ENCODE data around the gene KRTAP5-4. TPM values are rescaled to one million over a fixed set of nuclear protein-coding genes. Genes with fewer than 3 reads are reported as not detected.
A peak's percentile ranks its signal among the peaks of the same experiment; 100 is the strongest.

The KRTAP5-4 gene
- total and polyA plus RNA-seq, 7 experiments from 2014 or later: not detected

- H3K4me3 Mint-ChIP-seq: peak overlapping the region in 1 of 10 donors; percentile 13
- Histone ChIP-seq H3K27ac (ENCODE audit: low read depth, low read length) (no peak overlapping the region), H3K9me3 (ENCODE audit: control insufficient read depth in 2 of 3, low read length in 3 of 3) (no peaks in the 10 kb centered on the region), H3K4me3 (ENCODE audit: low read length) (no peak overlapping the region), H3K27me3 (ENCODE audit: control insufficient read depth in 2 of 2, insufficient read depth in 2 of 2, low read length in 2 of 2) (no peaks in the 10 kb centered on the region), H3K4me1 (ENCODE audit: control insufficient read depth in 2 of 2, insufficient read depth in 2 of 2, low read length in 2 of 2) (no peaks in the 10 kb centered on the region), H3K36me3 (ENCODE audit: control insufficient read depth in 2 of 3, insufficient read depth in 3 of 3, low read length in 3 of 3) (no peaks in the 10 kb centered on the region)
- H3K27ac Mint-ChIP-seq: no peak overlapping the region
- DNase-seq (no peak), ATAC-seq (no peak)
- ChIA-PET CTCF (interaction anchor here (0.6 to 6.2 kb wide), 13 partner anchors 13 to 498 kb away, joined by 3 to 46 read pairs (median 4); partner anchors contain the start of gene SYT8), POLR2A (no interaction called here)
- peaks cover 0 to 22% (median 16%) of the 10 kb centered on the region in 5 donors for H3K27me3 Mint-ChIP-seq
- peaks cover 0 to 8% (median 0%) of the 10 kb centered on the region in 7 donors for H3K4me1 Mint-ChIP-seq
- peaks cover 0 to 1% (median 0%) of the 10 kb centered on the region in 11 donors for H3K9me3 Mint-ChIP-seq
- intact Hi-C loops (cut with micrococcal nuclease): loop anchor here in 1 of 2 donors (2.0 to 5.0 kb wide), 2 partner anchors 39 to 503 kb away; no protein-coding TSS in a partner anchor
- no peaks in the 10 kb centered on the region for H3K36me3 Mint-ChIP-seq
Observed at GRCh38 chr11:1653541-1654387, 31.8 kb upstream of the KRTAP5-4 start.

GRCh38 chr11:1652771-1653540 is 31.0 kb upstream of the KRTAP5-4 start:
- H3K9me3 Mint-ChIP-seq: peaks cover 0 to 1% (median 0%) of the 10 kb centered on the region in 11 donors
- H3K4me1 Mint-ChIP-seq: peaks cover 0 to 4% (median 0%) of the 10 kb centered on the region in 7 donors
- no peaks in the 10 kb centered on the region for H3K4me1 ChIP-seq (ENCODE audit: control insufficient read depth in 2 of 2, insufficient read depth in 2 of 2, low read length in 2 of 2)
- no peak overlapping the region for H3K27ac Mint-ChIP-seq
- H3K27me3 ChIP-seq (ENCODE audit: control insufficient read depth in 2 of 2, insufficient read depth in 2 of 2, low read length in 2 of 2): no peaks in the 10 kb centered on the region
- no peak overlapping the region for H3K4me3 ChIP-seq (ENCODE audit: low read length)
- POLR2A ChIA-PET: interaction anchor here (0.6 to 0.7 kb wide), 2 partner anchors 14 to 231 kb away, joined by 3 read pairs; no protein-coding TSS in a partner anchor
- no peak overlapping the region for H3K27ac ChIP-seq (ENCODE audit: low read depth, low read length)
- peaks cover 0 to 19% (median 16%) of the 10 kb centered on the region in 5 donors for H3K27me3 Mint-ChIP-seq
- CTCF ChIA-PET: interaction anchor here (0.6 to 6.2 kb wide), 24 partner anchors 12 to 1469 kb away, joined by 3 to 46 read pairs (median 4); partner anchors contain the start of gene SYT8
- H3K36me3 ChIP-seq (ENCODE audit: control insufficient read depth in 2 of 3, insufficient read depth in 3 of 3, low read length in 3 of 3): no peaks in the 10 kb centered on the region
- no peaks in the 10 kb centered on the region for H3K36me3 Mint-ChIP-seq
- intact Hi-C loops (cut with micrococcal nuclease): loop anchor here (1.0 to 5.0 kb wide), 4 partner anchors 39 to 504 kb away; no protein-coding TSS in a partner anchor
- H3K4me3 Mint-ChIP-seq: no peak overlapping the region
- H3K9me3 ChIP-seq (ENCODE audit: control insufficient read depth in 2 of 3, low read length in 3 of 3): no peaks in the 10 kb centered on the region
- ATAC-seq (peak; percentile 93), DNase-seq (peak; percentile 54 to 87 (median 78))

DNA sequence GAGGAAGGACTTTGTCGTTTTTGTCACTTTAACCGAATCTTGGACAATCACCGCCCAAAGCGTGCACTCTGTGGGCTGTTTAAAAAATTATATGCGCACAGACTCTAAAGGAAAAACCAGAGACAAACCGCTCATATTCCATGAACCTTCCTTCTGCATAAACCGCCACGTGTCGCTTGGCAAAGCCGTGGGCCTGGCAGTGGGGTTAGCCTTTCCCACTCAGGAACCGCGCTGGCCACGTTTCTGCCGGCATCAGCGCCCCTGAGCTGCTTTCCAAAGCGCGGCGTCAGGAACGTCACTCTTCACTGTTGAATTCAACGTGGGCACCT is 30.5 kb upstream of the KRTAP5-4 start:
- Mint-ChIP-seq H3K4me3 (no peak overlapping the region), H3K27ac (no peak overlapping the region), H3K4me1 (peaks cover 0 to 4% (median 0%) of the 10 kb centered on the region in 7 donors), H3K9me3 (peaks cover 0 to 1% (median 0%) of the 10 kb centered on the region in 11 donors), H3K27me3 (peaks cover 0 to 16% (median 12%) of the 10 kb centered on the region in 5 donors), H3K36me3 (no peaks in the 10 kb centered on the region)
- POLR2A ChIA-PET: interaction anchor here (0.7 kb wide), 1 partner anchor 232 kb away, joined by 3 read pairs; no protein-coding TSS in a partner anchor
- CTCF ChIA-PET: interaction anchor here (0.6 to 6.2 kb wide), 22 partner anchors 18 to 1469 kb away, joined by 3 to 46 read pairs (median 4); partner anchors contain the start of gene SYT8
- Histone ChIP-seq H3K9me3 (ENCODE audit: control insufficient read depth in 2 of 3, low read length in 3 of 3) (no peaks in the 10 kb centered on the region), H3K27ac (ENCODE audit: low read depth, low read length) (no peak overlapping the region), H3K27me3 (ENCODE audit: control insufficient read depth in 2 of 2, insufficient read depth in 2 of 2, low read length in 2 of 2) (no peaks in the 10 kb centered on the region), H3K36me3 (ENCODE audit: control insufficient read depth in 2 of 3, insufficient read depth in 3 of 3, low read length in 3 of 3) (no peaks in the 10 kb centered on the region), H3K4me1 (ENCODE audit: control insufficient read depth in 2 of 2, insufficient read depth in 2 of 2, low read length in 2 of 2) (no peaks in the 10 kb centered on the region), H3K4me3 (ENCODE audit: low read length) (no peak overlapping the region)
- intact Hi-C loops (cut with micrococcal nuclease): loop anchor here (1.0 to 5.0 kb wide), 4 partner anchors 40 to 504 kb away; no protein-coding TSS in a partner anchor
- ATAC-seq (no peak), DNase-seq (no peak)

DNA sequence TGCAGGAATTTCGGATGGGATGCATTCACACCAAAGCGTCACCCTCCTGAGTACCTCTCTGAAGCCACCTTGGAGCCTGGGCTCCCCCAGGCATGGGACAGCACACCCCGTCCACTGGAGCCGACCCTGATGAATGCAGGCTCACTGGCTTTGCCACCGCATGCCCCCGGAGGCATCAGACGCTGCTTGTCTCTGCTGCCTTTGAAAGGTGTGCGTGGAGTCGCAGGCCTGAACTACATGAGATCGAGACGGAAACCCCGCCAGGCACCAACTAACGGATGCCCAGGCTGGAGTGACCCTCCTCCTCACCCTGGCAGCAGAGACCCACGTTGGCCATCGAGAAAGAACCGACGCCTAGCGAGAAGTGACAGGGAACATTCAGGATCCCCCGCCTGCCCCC is 30.1 kb upstream of the KRTAP5-4 start:
- Mint-ChIP-seq H3K4me1 (peaks cover 0 to 4% (median 0%) of the 10 kb centered on the region in 7 donors), H3K36me3 (no peaks in the 10 kb centered on the region), H3K27me3 (peaks cover 0 to 16% (median 15%) of the 10 kb centered on the region in 5 donors), H3K9me3 (peaks cover 0 to 1% (median 0%) of the 10 kb centered on the region in 11 donors), H3K27ac (no peak overlapping the region), H3K4me3 (no peak overlapping the region)
- ChIA-PET POLR2A (no interaction called here), CTCF (interaction anchor here (0.7 to 6.2 kb wide), 14 partner anchors 18 to 505 kb away, joined by 3 to 46 read pairs (median 4); partner anchors contain the start of gene SYT8)
- ATAC-seq (no peak), DNase-seq (no peak)
- no peaks in the 10 kb centered on the region for H3K27me3 ChIP-seq (ENCODE audit: control insufficient read depth in 2 of 2, insufficient read depth in 2 of 2, low read length in 2 of 2)
- no peaks in the 10 kb centered on the region for H3K4me1 ChIP-seq (ENCODE audit: control insufficient read depth in 2 of 2, insufficient read depth in 2 of 2, low read length in 2 of 2)
- H3K9me3 ChIP-seq (ENCODE audit: control insufficient read depth in 2 of 3, low read length in 3 of 3): no peaks in the 10 kb centered on the region
- intact Hi-C loops (cut with micrococcal nuclease): loop anchor here (1.0 to 5.0 kb wide), 4 partner anchors 40 to 505 kb away; no protein-coding TSS in a partner anchor
- no peak overlapping the region for H3K4me3 ChIP-seq (ENCODE audit: low read length)
- no peaks in the 10 kb centered on the region for H3K36me3 ChIP-seq (ENCODE audit: control insufficient read depth in 2 of 3, insufficient read depth in 3 of 3, low read length in 3 of 3)
- no peak overlapping the region for H3K27ac ChIP-seq (ENCODE audit: low read depth, low read length)

- Mint-ChIP-seq H3K27me3 (peaks cover 0 to 16% (median 15%) of the 10 kb centered on the region in 5 donors), H3K9me3 (peaks cover 0 to 1% (median 0%) of the 10 kb centered on the region in 11 donors), H3K36me3 (no peaks in the 10 kb centered on the region), H3K27ac (no peak overlapping the region), H3K4me3 (no peak overlapping the region), H3K4me1 (peaks cover 0 to 4% (median 0%) of the 10 kb centered on the region in 7 donors)
- no peak overlapping the region for H3K4me3 ChIP-seq (ENCODE audit: low read length)
- DNase-seq (no peak), ATAC-seq (no peak)
- no peaks in the 10 kb centered on the region for H3K27me3 ChIP-seq (ENCODE audit: control insufficient read depth in 2 of 2, insufficient read depth in 2 of 2, low read length in 2 of 2)
- CTCF ChIA-PET: interaction anchor here (0.8 to 6.2 kb wide), 4 partner anchors 13 to 499 kb away, joined by 4 to 46 read pairs (median 22); partner anchors contain the start of gene SYT8
- H3K36me3 ChIP-seq (ENCODE audit: control insufficient read depth in 2 of 3, insufficient read depth in 3 of 3, low read length in 3 of 3): no peaks in the 10 kb centered on the region
- H3K27ac ChIP-seq (ENCODE audit: low read depth, low read length): no peak overlapping the region
- intact Hi-C loops (cut with micrococcal nuclease): loop anchor here in 1 of 2 donors (5.0 kb wide), 1 partner anchor 41 kb away; no protein-coding TSS in a partner anchor
- H3K9me3 ChIP-seq (ENCODE audit: control insufficient read depth in 2 of 3, low read length in 3 of 3): no peaks in the 10 kb centered on the region
- POLR2A ChIA-PET: no interaction called here
- no peaks in the 10 kb centered on the region for H3K4me1 ChIP-seq (ENCODE audit: control insufficient read depth in 2 of 2, insufficient read depth in 2 of 2, low read length in 2 of 2)
Observed at GRCh38 chr11:1651411-1651980, 29.6 kb upstream of the KRTAP5-4 start.

GRCh38 chr11:1650918-1651262 is 29.0 kb upstream of the KRTAP5-4 start:
- ATAC-seq (no peak), DNase-seq (no peak)
- H3K27ac Mint-ChIP-seq: no peak overlapping the region
- intact Hi-C loops (cut with micrococcal nuclease): loop anchor here in 1 of 2 donors (5.0 kb wide), 1 partner anchor 41 kb away; no protein-coding TSS in a partner anchor
- peaks cover 0 to 1% (median 0%) of the 10 kb centered on the region in 11 donors for H3K9me3 Mint-ChIP-seq
- H3K4me3 Mint-ChIP-seq: no peak overlapping the region
- Histone ChIP-seq H3K27me3 (ENCODE audit: control insufficient read depth in 2 of 2, insufficient read depth in 2 of 2, low read length in 2 of 2) (no peaks in the 10 kb centered on the region), H3K9me3 (ENCODE audit: control insufficient read depth in 2 of 3, low read length in 3 of 3) (no peaks in the 10 kb centered on the region), H3K27ac (ENCODE audit: low read depth, low read length) (no peak overlapping the region), H3K4me1 (ENCODE audit: control insufficient read depth in 2 of 2, insufficient read depth in 2 of 2, low read length in 2 of 2) (no peaks in the 10 kb centered on the region), H3K36me3 (ENCODE audit: control insufficient read depth in 2 of 3, insufficient read depth in 3 of 3, low read length in 3 of 3) (no peaks in the 10 kb centered on the region), H3K4me3 (ENCODE audit: low read length) (no peak overlapping the region)
- POLR2A ChIA-PET: no interaction called here
- H3K36me3 Mint-ChIP-seq: no peaks in the 10 kb centered on the region
- peaks cover 0 to 16% (median 15%) of the 10 kb centered on the region in 5 donors for H3K27me3 Mint-ChIP-seq
- peaks cover 0 to 4% (median 0%) of the 10 kb centered on the region in 7 donors for H3K4me1 Mint-ChIP-seq
- CTCF ChIA-PET: interaction anchor here (0.8 to 6.2 kb wide), 5 partner anchors 9 to 500 kb away, joined by 3 to 46 read pairs (median 6); partner anchors contain the start of gene SYT8
